Smooth muscle cell (in vitro differentiated cells): ENCODE data around the gene ERFL. TPM values are rescaled to one million over a fixed set of nuclear protein-coding genes. Genes with fewer than 3 reads are reported as not detected.

Experiments
- DNase-seq: peaks from one replicate; lab custom pipeline; 2025; ENCODE audit not compliant: unreplicated experiment; lab: John Stamatoyannopoulos, UW
- H2AFZ ChIP-seq: fragments of 200-600 bp; sonication (generic); 2 replicates; pipeline ENCODE4 v1.6.0; 2016; ENCODE audit warnings: antibody characterized with exemption, low read depth, mild to moderate bottlenecking
- H3F3A ChIP-seq: fragments of 200-600 bp; sonication (generic); 2 replicates; pipeline ENCODE4 v1.6.0; 2017; ENCODE audit warnings: antibody characterized with exemption, low read depth
- H3K27ac ChIP-seq: fragments of 200-600 bp; sonication (generic); 2 replicates; pipeline ENCODE4 v1.5.1; 2016; ENCODE audit warnings: low read depth, mild to moderate bottlenecking
- H3K27me3 ChIP-seq: fragments of 200-600 bp; sonication (generic); 2 replicates; pipeline ENCODE4 v1.6.1; 2016; ENCODE audit warnings: low read depth, mild to moderate bottlenecking
- H3K36me3 ChIP-seq: fragments of 200-600 bp; sonication (generic); 2 replicates; pipeline ENCODE4 v1.5.1; 2016; ENCODE audit warnings: low read depth
- H3K4me1 ChIP-seq: fragments of 200-600 bp; sonication (generic); 2 replicates; pipeline ENCODE4 v1.5.1; 2016; ENCODE audit warnings: low read depth
- H3K4me2 ChIP-seq: fragments of 200-600 bp; sonication (generic); 2 replicates; pipeline ENCODE4 v1.6.0; 2016; ENCODE audit warnings: mild to moderate bottlenecking
- H3K4me3 ChIP-seq: fragments of 200-600 bp; sonication (generic); 2 replicates; pipeline ENCODE4 v1.5.1; 2016; ENCODE audit warnings: mild to moderate bottlenecking
- H3K79me2 ChIP-seq: fragments of 200-600 bp; sonication (generic); 2 replicates; pipeline ENCODE4 v1.6.0; 2016; ENCODE audit warnings: low read depth, mild to moderate bottlenecking
- H3K9ac ChIP-seq: fragments of 200-600 bp; sonication (generic); 2 replicates; pipeline ENCODE4 v1.6.0; 2016; ENCODE audit warnings: low read depth
- H3K9me3 ChIP-seq: fragments of 200-600 bp; sonication (generic); replicated peaks from 2 replicates; pipeline ENCODE4 v1.5.1; 2016; ENCODE audit warnings: low read depth
- H4K20me1 ChIP-seq: fragments of 200-600 bp; sonication (generic); 2 replicates; pipeline ENCODE4 v1.6.0; 2016; ENCODE audit warnings: low read depth
- CTCF ChIP-seq: fragments of 200-600 bp; sonication (generic); IDR thresholded peaks from 2 replicates; pipeline ENCODE4 v1.5.1; 2017; ENCODE audit warnings: borderline replicate concordance, mild to moderate bottlenecking, antibody characterized with exemption; ENCODE audit not compliant: insufficient read depth, poor library complexity, severe bottlenecking
- WGBS: methylation state at CpG from one replicate; pipeline ENCODE4 v1.1.7; 2016; ENCODE audit warnings: low lambda C conversion rate; 5-methylcytosine and 5-hydroxymethylcytosine counted together
- polyA plus RNA-seq: library from polyadenylated mRNA; unstranded; fragments of >200 nt; fragmentation: Nextera tagmentation; extraction: Ambion mirVana; gene quantifications from 2 replicates; pipeline ENCODE4 v1.2.1, GENCODE V29; 2016
- total RNA-seq: library from RNA; depleted of rRNA; stranded (reverse); fragments of >200 nt; gene quantifications from 2 replicates; pipeline ENCODE4 v1.2.3, GENCODE V29; 2014

Gene ERFL
- total and polyA plus RNA-seq, 2 experiments from 2014 or later, result 0.09 TPM

GRCh38 chr19:41901707-41902360 is 26.4 kb downstream of the ERFL start:
- H3K27ac ChIP-seq, result no peak overlapping the region
- no peak overlapping the region for H3K9ac ChIP-seq
- H3K36me3 ChIP-seq, result no peaks in the 10 kb centered on the region

GRCh38 chr19:41898235-41898634 is 30.0 kb downstream of the ERFL start:
- Histone ChIP-seq H3K4me1 (no peaks in the 10 kb centered on the region), H3K4me3 (no peak overlapping the region), H2AFZ (no peak overlapping the region), H3K36me3 (no peaks in the 10 kb centered on the region), H3K9ac (no peak overlapping the region), H3K79me2 (no peaks in the 10 kb centered on the region), H3F3A (no peaks in the 10 kb centered on the region), H3K9me3 (no peaks in the 10 kb centered on the region), H3K4me2 (no peak overlapping the region), H4K20me1 (no peaks in the 10 kb centered on the region), H3K27me3 (no peaks in the 10 kb centered on the region), H3K27ac (no peak overlapping the region)
- DNase-seq, result no peak
- TF ChIP-seq CTCF, result no peak
- 99% methylated on average over 15 of the region's 15 CpGs for WGBS

More at GRCh38 chr19:41901707-41902360, 26.4 kb downstream of the ERFL start:
- Histone ChIP-seq H3K4me1 (no peaks in the 10 kb centered on the region), H3F3A (no peaks in the 10 kb centered on the region), H3K79me2 (no peaks in the 10 kb centered on the region), H2AFZ (no peak overlapping the region), H4K20me1 (peaks cover 12% of the 10 kb centered on the region), H3K27me3 (no peaks in the 10 kb centered on the region), H3K9me3 (no peaks in the 10 kb centered on the region), H3K4me2 (no peak overlapping the region), H3K4me3 (no peak overlapping the region)
- no peak for DNase-seq
- no peak for TF ChIP-seq CTCF
- WGBS, result 97% methylated on average over 19 of the region's 21 CpGs

DNA sequence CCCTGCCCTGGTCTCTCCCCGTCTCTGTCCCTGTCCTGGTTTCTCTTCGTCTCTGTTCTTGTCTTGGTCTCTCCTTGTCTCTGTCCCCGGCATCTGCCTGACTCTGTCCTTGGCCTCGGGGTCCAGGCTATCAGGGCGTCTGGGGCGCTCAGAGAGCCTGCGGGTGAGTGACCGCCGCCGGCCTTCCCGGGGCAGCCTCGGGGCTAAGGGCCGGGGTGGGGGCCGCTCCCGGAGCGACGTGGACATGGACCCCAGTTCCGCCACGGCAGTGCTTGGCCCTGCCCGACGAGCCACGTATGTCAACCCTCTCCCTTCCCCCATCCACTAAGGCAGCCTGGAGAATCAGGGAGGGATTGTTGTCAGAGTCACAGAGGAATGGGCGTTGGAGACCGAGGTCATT is 30.4 kb downstream of the ERFL start:
- no peak overlapping the region for H2AFZ ChIP-seq
- no peaks in the 10 kb centered on the region for H3K36me3 ChIP-seq
- no peak for TF ChIP-seq CTCF
- no peaks in the 10 kb centered on the region for H3K27me3 ChIP-seq
- DNase-seq, result no peak
- no peak overlapping the region for H3K4me3 ChIP-seq
- H4K20me1 ChIP-seq, result peaks cover 2% of the 10 kb centered on the region
- no peaks in the 10 kb centered on the region for H3F3A ChIP-seq
- no peaks in the 10 kb centered on the region for H3K9me3 ChIP-seq
- H3K27ac ChIP-seq, result no peak overlapping the region
- H3K9ac ChIP-seq, result no peak overlapping the region
- H3K4me1 ChIP-seq, result no peaks in the 10 kb centered on the region
- no peaks in the 10 kb centered on the region for H3K79me2 ChIP-seq
- 95% methylated on average over 24 of the region's 24 CpGs for WGBS
- H3K4me2 ChIP-seq, result no peak overlapping the region

GRCh38 chr19:41897181-41897580 is 31.1 kb downstream of the ERFL start:
- Histone ChIP-seq H3K36me3 (no peaks in the 10 kb centered on the region), H3K27me3 (no peaks in the 10 kb centered on the region), H3K4me2 (no peak overlapping the region), H3K9me3 (no peaks in the 10 kb centered on the region), H3K4me3 (no peak overlapping the region), H3F3A (no peaks in the 10 kb centered on the region), H3K79me2 (no peaks in the 10 kb centered on the region), H3K4me1 (no peaks in the 10 kb centered on the region), H2AFZ (no peak overlapping the region), H3K27ac (no peak overlapping the region), H3K9ac (no peak overlapping the region), H4K20me1 (peaks cover 8% of the 10 kb centered on the region)
- WGBS, result no CpG with 5 or more reads among the region's 3 CpGs
- no peak for DNase-seq
- TF ChIP-seq CTCF, result no peak
